Nephron progenitor cell (in vitro differentiated cells): ENCODE results near the gene EHD1.
A peak's percentile ranks its signal among the peaks of the same experiment; 100 is the strongest.

Experiments used
- DNase-seq: peaks from one replicate; pipeline ENCODE4 v3.0.0; 2021
- H3K27ac Mint-ChIP-seq: 2 replicates; pipeline ENCODE4 v1.8.0; 2021; ENCODE audit warnings: mild to moderate bottlenecking, moderate library complexity, mixed read lengths
- H3K27me3 Mint-ChIP-seq: 2 replicates; pipeline ENCODE4 v1.8.0; 2021; ENCODE audit warnings: mild to moderate bottlenecking, low read depth, mixed read lengths; ENCODE audit not compliant: poor library complexity
- H3K36me3 Mint-ChIP-seq: 2 replicates; pipeline ENCODE4 v1.8.0; 2021; ENCODE audit warnings: low read depth, mixed read lengths
- H3K4me1 Mint-ChIP-seq: 2 replicates; pipeline ENCODE4 v1.8.0; 2021; ENCODE audit warnings: mixed read lengths
- H3K4me3 Mint-ChIP-seq: 2 replicates; pipeline ENCODE4 v1.8.0; 2021; ENCODE audit warnings: mild to moderate bottlenecking, moderate library complexity, mixed read lengths
- H3K9me3 Mint-ChIP-seq: 2 replicates; pipeline ENCODE4 v1.8.0; 2021; ENCODE audit warnings: mild to moderate bottlenecking, moderate library complexity, mixed read lengths
- TF ChIP-seq, protein P1 (sequence below): fragments of 200-600 bp; sonication (generic); IDR thresholded peaks from 2 replicates; pipeline ENCODE4 v1.5.0; 2021; ENCODE audit warnings: antibody characterized with exemption

The EHD1 gene

DNA sequence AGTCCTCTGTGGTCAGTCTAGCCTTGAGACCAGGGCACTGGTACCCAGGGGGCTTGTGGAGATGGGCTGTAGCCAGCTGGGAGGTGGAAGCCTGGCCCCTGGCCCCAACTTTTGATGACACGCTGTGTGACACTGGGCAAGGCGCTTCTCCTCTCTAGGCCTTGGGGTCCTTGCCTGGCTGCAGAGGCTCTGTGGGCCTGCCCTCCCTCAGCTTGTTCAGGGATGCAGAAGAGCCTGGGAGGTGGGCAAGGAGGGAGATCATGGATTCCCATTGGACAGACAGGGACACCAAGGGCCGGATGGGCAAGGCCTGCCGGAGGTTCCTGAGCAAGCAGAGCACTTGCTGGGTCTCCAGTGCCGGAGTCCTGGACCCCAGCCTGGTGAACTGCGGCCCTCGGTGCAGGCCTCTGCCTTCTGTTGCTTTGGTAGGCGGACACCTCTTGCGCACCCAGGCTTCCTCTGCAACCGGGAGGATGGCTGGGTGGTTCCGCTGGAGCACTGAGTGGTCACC lies 44.8 kb upstream of the EHD1 start:
- Mint-ChIP-seq H3K27me3 (peaks cover 15% of the 10 kb centered on the region), H3K9me3 (no peaks in the 10 kb centered on the region), H3K36me3 (peaks cover 4% of the 10 kb centered on the region), H3K4me3 (peak overlapping the region; percentile 95), H3K27ac (no peak overlapping the region), H3K4me1 (peaks cover 50% of the 10 kb centered on the region)
- DNase-seq, result no peak
- TF ChIP-seq, protein P1, sequence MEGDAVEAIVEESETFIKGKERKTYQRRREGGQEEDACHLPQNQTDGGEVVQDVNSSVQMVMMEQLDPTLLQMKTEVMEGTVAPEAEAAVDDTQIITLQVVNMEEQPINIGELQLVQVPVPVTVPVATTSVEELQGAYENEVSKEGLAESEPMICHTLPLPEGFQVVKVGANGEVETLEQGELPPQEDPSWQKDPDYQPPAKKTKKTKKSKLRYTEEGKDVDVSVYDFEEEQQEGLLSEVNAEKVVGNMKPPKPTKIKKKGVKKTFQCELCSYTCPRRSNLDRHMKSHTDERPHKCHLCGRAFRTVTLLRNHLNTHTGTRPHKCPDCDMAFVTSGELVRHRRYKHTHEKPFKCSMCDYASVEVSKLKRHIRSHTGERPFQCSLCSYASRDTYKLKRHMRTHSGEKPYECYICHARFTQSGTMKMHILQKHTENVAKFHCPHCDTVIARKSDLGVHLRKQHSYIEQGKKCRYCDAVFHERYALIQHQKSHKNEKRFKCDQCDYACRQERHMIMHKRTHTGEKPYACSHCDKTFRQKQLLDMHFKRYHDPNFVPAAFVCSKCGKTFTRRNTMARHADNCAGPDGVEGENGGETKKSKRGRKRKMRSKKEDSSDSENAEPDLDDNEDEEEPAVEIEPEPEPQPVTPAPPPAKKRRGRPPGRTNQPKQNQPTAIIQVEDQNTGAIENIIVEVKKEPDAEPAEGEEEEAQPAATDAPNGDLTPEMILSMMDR, result no peak

- H3K27me3 Mint-ChIP-seq, result peaks cover 11% of the 10 kb centered on the region
- no peaks in the 10 kb centered on the region for H3K36me3 Mint-ChIP-seq
Observed at GRCh38 chr11:64921384-64921783, 43.0 kb upstream of the EHD1 start.

DNA sequence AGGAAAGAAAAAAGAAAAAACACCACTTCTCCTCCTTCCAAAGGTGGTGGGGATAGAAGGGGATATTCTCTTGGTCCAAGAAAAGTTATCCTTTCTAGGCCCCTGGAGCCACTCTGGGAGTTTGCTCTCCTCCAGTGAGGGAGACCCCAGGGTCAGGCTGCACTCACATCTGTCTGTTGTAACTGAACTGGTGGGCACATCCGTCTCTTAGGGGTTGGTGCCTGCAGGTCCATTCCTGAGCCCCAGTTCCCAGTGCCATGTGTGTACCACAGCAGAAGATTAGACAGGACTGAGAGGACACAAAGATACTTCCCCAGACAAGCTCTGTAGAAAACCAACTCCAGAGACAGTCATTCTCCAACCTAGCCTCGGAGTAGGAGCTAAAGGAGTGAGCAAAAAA lies 41.7 kb upstream of the EHD1 start:
- DNase-seq, result no peak
- peaks cover 10% of the 10 kb centered on the region for H3K27me3 Mint-ChIP-seq
- TF ChIP-seq, protein P1, result no peak
- no peaks in the 10 kb centered on the region for H3K36me3 Mint-ChIP-seq
- H3K27ac Mint-ChIP-seq, result peak overlapping the region; percentile 46
- H3K4me1 Mint-ChIP-seq, result peaks cover 68% of the 10 kb centered on the region
- H3K4me3 Mint-ChIP-seq, result peak overlapping the region; percentile 39
- no peaks in the 10 kb centered on the region for H3K9me3 Mint-ChIP-seq

More at GRCh38 chr11:64921384-64921783, 43.0 kb upstream of the EHD1 start:
- H3K27ac Mint-ChIP-seq, result no peak overlapping the region
- peaks cover 59% of the 10 kb centered on the region for H3K4me1 Mint-ChIP-seq
- H3K4me3 Mint-ChIP-seq, result no peak overlapping the region
- no peaks in the 10 kb centered on the region for H3K9me3 Mint-ChIP-seq
- no peak for DNase-seq
- TF ChIP-seq, protein P1, result no peak

DNA sequence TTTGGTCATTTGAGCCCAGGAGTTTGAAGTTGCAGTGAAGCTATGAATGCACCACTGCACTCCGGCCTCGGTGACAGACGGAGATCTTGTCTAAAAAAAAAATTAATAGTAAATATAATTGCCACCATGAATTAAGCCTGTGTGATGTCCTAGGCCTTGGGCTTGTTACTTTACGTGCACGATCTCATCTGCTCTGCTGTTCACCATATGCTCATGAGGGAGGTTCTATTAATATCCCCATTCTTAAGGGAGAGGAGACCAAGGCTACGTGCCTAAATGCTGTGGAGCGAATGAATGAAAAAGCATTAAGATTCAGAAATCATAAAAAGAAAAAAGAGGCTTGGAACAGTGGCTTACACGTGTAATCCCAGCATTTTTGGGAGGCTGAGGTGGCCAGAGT lies 41.2 kb upstream of the EHD1 start:
- H3K4me3 Mint-ChIP-seq, result peak overlapping the region; percentile 39
- peaks cover 68% of the 10 kb centered on the region for H3K4me1 Mint-ChIP-seq
- H3K36me3 Mint-ChIP-seq, result no peaks in the 10 kb centered on the region
- no peaks in the 10 kb centered on the region for H3K9me3 Mint-ChIP-seq
- TF ChIP-seq, protein P1, result no peak
- DNase-seq, result no peak
- peaks cover 8% of the 10 kb centered on the region for H3K27me3 Mint-ChIP-seq
- peak overlapping the region; percentile 46 for H3K27ac Mint-ChIP-seq

DNA sequence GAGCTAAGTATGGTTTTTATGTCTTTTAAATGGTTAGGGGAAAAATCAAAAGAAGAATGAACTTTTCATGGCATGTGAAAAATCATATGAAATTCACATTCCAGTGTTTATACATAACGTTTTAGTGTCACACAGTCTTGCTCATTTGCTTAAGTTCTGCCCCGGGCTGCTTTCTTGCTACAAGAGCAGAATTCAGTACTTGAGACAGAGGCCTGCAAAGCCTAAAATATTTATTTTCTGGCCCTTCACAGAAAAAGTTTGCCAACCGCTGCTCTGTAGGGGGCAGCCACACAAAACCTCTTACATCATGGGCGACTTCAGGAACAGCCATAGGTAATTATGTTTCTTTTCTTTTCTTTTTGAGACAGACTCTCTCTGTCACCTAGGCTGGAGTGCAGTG lies 39.6 kb upstream of the EHD1 start:
- peaks cover 4% of the 10 kb centered on the region for H3K27me3 Mint-ChIP-seq
- H3K4me1 Mint-ChIP-seq, result peaks cover 59% of the 10 kb centered on the region
- H3K27ac Mint-ChIP-seq, result peak overlapping the region; percentile 99
- H3K4me3 Mint-ChIP-seq, result peak overlapping the region; percentile 91
- H3K9me3 Mint-ChIP-seq, result no peaks in the 10 kb centered on the region
- H3K36me3 Mint-ChIP-seq, result peaks cover 5% of the 10 kb centered on the region
- TF ChIP-seq, protein P1, result no peak
- DNase-seq, result no peak

DNA sequence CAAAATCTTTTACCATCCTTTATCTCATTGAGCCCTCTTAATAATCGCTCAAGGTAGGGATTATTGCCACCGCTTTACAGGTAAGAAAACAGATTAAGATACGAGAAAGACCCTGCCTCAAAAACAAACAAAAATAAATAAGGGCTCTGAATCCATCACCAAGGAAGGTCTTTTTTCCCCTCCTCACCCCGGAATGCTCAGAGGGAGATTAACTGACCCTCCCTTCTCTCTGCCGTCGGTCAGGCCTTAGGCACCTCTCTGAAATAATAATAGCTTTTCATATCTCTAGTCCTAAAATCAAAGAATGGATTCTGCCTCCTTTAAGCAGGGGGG lies 39.2 kb upstream of the EHD1 start:
- Mint-ChIP-seq H3K27ac (peak overlapping the region; percentile 99), H3K27me3 (peaks cover 4% of the 10 kb centered on the region), H3K4me1 (peaks cover 56% of the 10 kb centered on the region), H3K4me3 (peak overlapping the region; percentile 91), H3K36me3 (peaks cover 5% of the 10 kb centered on the region), H3K9me3 (no peaks in the 10 kb centered on the region)
- no peak for DNase-seq
- TF ChIP-seq, protein P1, result no peak
